Mesendoderm (in vitro differentiated cells): Measurements from ENCODE around the gene ZER1.
"Not testable (repeated sequence)": the region's sequence is repeated elsewhere in the genome, so short reads cannot be mapped to it uniquely, and the experiment has no call there.

Source experiments
- DNase-seq: peaks from one replicate; pipeline ENCODE4 v3.0.0; 2013
- H2AK5ac ChIP-seq: 2 replicates; pipeline ENCODE4 v1.6.1; 2013; ENCODE audit warnings: low read length, inconsistent platforms
- H2BK120ac ChIP-seq: 2 replicates; pipeline ENCODE4 v1.6.1; 2013; ENCODE audit warnings: low read depth, mild to moderate bottlenecking, low read length, moderate library complexity, mixed read lengths
- H2BK15ac ChIP-seq: replicated peaks from 2 replicates; pipeline ENCODE4 v1.6.1; 2013; ENCODE audit warnings: low read depth, mild to moderate bottlenecking, moderate library complexity
- H2BK5ac ChIP-seq: 2 replicates; pipeline ENCODE4 v1.6.1; 2013; ENCODE audit warnings: low read length, inconsistent platforms
- H3K18ac ChIP-seq: 2 replicates; pipeline ENCODE4 v1.6.1; 2013; ENCODE audit warnings: mild to moderate bottlenecking, low read length, mixed read lengths
- H3K23ac ChIP-seq: one replicate; pipeline ENCODE4 v1.6.1; 2013; ENCODE audit warnings: low read length
- H3K27ac ChIP-seq: 2 replicates; pipeline ENCODE4 v1.5.1; 2013; ENCODE audit warnings: low read depth, mild to moderate bottlenecking, inconsistent platforms, low read length, moderate library complexity
- H3K27me3 ChIP-seq: 2 replicates; pipeline ENCODE4 v1.6.1; 2013; ENCODE audit warnings: low read length, control low read depth, mild to moderate bottlenecking, inconsistent platforms; ENCODE audit not compliant: insufficient read depth, poor library complexity
- H3K36me3 ChIP-seq: 2 replicates; pipeline ENCODE4 v1.6.1; 2013; ENCODE audit warnings: low read length, inconsistent platforms; ENCODE audit not compliant: control insufficient read depth, insufficient read depth
- H3K4ac ChIP-seq: one replicate; pipeline ENCODE4 v1.6.1; 2013; ENCODE audit warnings: low read depth, mild to moderate bottlenecking, low read length, moderate library complexity
- H3K4me1 ChIP-seq: 2 replicates; pipeline ENCODE4 v1.6.1; 2013; ENCODE audit warnings: low read depth, low read length, inconsistent platforms; ENCODE audit not compliant: control insufficient read depth
- H3K4me2 ChIP-seq: 2 replicates; pipeline ENCODE4 v1.6.1; 2013; ENCODE audit warnings: low read length
- H3K4me3 ChIP-seq: 2 replicates; pipeline ENCODE4 v1.5.1; 2013; ENCODE audit warnings: mild to moderate bottlenecking, low read length
- H3K56ac ChIP-seq: one replicate; pipeline ENCODE4 v1.6.1; 2013; ENCODE audit warnings: low read length
- H3K79me1 ChIP-seq: 2 replicates; pipeline ENCODE4 v1.6.1; 2013; ENCODE audit warnings: low read length, inconsistent platforms
- H3K79me2 ChIP-seq: 2 replicates; pipeline ENCODE4 v1.6.1; 2013; ENCODE audit warnings: mild to moderate bottlenecking, low read length; ENCODE audit not compliant: control insufficient read depth, insufficient read depth
- H3K9ac ChIP-seq: 2 replicates; pipeline ENCODE4 v1.6.1; 2013; ENCODE audit warnings: low read length, inconsistent platforms
- H4K5ac ChIP-seq: one replicate; pipeline ENCODE4 v1.6.1; 2013; ENCODE audit warnings: low read length
- H4K8ac ChIP-seq: one replicate; pipeline ENCODE4 v1.6.1; 2013; ENCODE audit warnings: low read depth, mild to moderate bottlenecking, control low read depth, low read length, moderate library complexity
- WGBS: extraction: QIAGEN DNeasy Blood & Tissue Kit; methylation state at CpG from one replicate; pipeline ENCODE4 v1.1.7; 2013; ENCODE audit warnings: low lambda C conversion rate, missing lambda C conversion rate; ENCODE audit not compliant: insufficient coverage; ENCODE audit errors: extremely low coverage; 5-methylcytosine and 5-hydroxymethylcytosine counted together

ZER1 gene

GRCh38 chr9:128807827-128808226 is 36.1 kb upstream of the ZER1 start:
- H2BK120ac ChIP-seq, result no peak overlapping the region
- H3K36me3 ChIP-seq, result peaks cover 6% of the 10 kb centered on the region
- no peaks in the 10 kb centered on the region for H3K4me1 ChIP-seq
- H4K8ac ChIP-seq, result no peak overlapping the region
- no peaks in the 10 kb centered on the region for H3K27me3 ChIP-seq
- no peak overlapping the region for H3K9ac ChIP-seq
- H3K27ac ChIP-seq, result no peak overlapping the region
- WGBS, result no CpG with 5 or more reads among the region's 14 CpGs
- H3K4me3 ChIP-seq, result no peak overlapping the region
- H2BK15ac ChIP-seq, result no peak overlapping the region
- H2BK5ac ChIP-seq, result no peak overlapping the region
- H3K4ac ChIP-seq, result no peak overlapping the region
- H2AK5ac ChIP-seq, result no peak overlapping the region
- H3K79me1 ChIP-seq, result no peaks in the 10 kb centered on the region
- H3K79me2 ChIP-seq, result no peaks in the 10 kb centered on the region
- H3K18ac ChIP-seq, result no peak overlapping the region
- no peak overlapping the region for H3K4me2 ChIP-seq
- DNase-seq, result no peak
- H4K5ac ChIP-seq, result no peak overlapping the region
- no peak overlapping the region for H3K56ac ChIP-seq
- H3K23ac ChIP-seq, result no peak overlapping the region

GRCh38 chr9:128805661-128806060 is 33.9 kb upstream of the ZER1 start:
- WGBS, result no CpG with 5 or more reads among the region's 14 CpGs
- H3K4me2 ChIP-seq, result no peak overlapping the region
- H3K36me3 ChIP-seq, result peaks cover 8% of the 10 kb centered on the region

GRCh38 chr9:128802482-128802881 is 30.8 kb upstream of the ZER1 start:
- H3K79me1 ChIP-seq, result no peaks in the 10 kb centered on the region
- no peak overlapping the region for H3K4me3 ChIP-seq
- no peaks in the 10 kb centered on the region for H3K4me1 ChIP-seq

More at GRCh38 chr9:128805661-128806060, 33.9 kb upstream of the ZER1 start:
- H3K79me1 ChIP-seq, result no peaks in the 10 kb centered on the region
- no peak overlapping the region for H2BK5ac ChIP-seq
- H2BK15ac ChIP-seq, result no peak overlapping the region
- H4K5ac ChIP-seq, result no peak overlapping the region
- no peaks in the 10 kb centered on the region for H3K27me3 ChIP-seq
- no peak overlapping the region for H3K56ac ChIP-seq
- no peak overlapping the region for H3K27ac ChIP-seq
- no peak overlapping the region for H2BK120ac ChIP-seq
- no peak overlapping the region for H3K23ac ChIP-seq
- no peak overlapping the region for H3K4ac ChIP-seq
- no peak overlapping the region for H3K4me3 ChIP-seq
- H3K79me2 ChIP-seq, result no peaks in the 10 kb centered on the region
- H3K4me1 ChIP-seq, result no peaks in the 10 kb centered on the region
- no peak overlapping the region for H4K8ac ChIP-seq
- no peak overlapping the region for H3K9ac ChIP-seq
- DNase-seq, result no peak
- no peak overlapping the region for H3K18ac ChIP-seq
- H2AK5ac ChIP-seq, result no peak overlapping the region

GRCh38 chr9:128800061-128800460 is 28.3 kb upstream of the ZER1 start:
- no peak overlapping the region for H4K5ac ChIP-seq
- WGBS, result no CpG with 5 or more reads among the region's 7 CpGs
- peaks cover 8% of the 10 kb centered on the region for H3K36me3 ChIP-seq

More at GRCh38 chr9:128802482-128802881, 30.8 kb upstream of the ZER1 start:
- peaks cover 14% of the 10 kb centered on the region for H3K36me3 ChIP-seq
- no peak for DNase-seq
- H3K18ac ChIP-seq, result no peak overlapping the region
- no peaks in the 10 kb centered on the region for H3K27me3 ChIP-seq
- H3K4me2 ChIP-seq, result no peak overlapping the region
- H2BK15ac ChIP-seq, result no peak overlapping the region
- H3K79me2 ChIP-seq, result no peaks in the 10 kb centered on the region
- no peak overlapping the region for H2BK5ac ChIP-seq
- no CpG with 5 or more reads among the region's 4 CpGs for WGBS
- H3K27ac ChIP-seq, result no peak overlapping the region
- H3K4ac ChIP-seq, result no peak overlapping the region
- no peak overlapping the region for H4K5ac ChIP-seq
- H2AK5ac ChIP-seq, result no peak overlapping the region
- H3K9ac ChIP-seq, result no peak overlapping the region
- H3K23ac ChIP-seq, result no peak overlapping the region
- H3K56ac ChIP-seq, result no peak overlapping the region
- H2BK120ac ChIP-seq, result no peak overlapping the region
- H4K8ac ChIP-seq, result no peak overlapping the region

GRCh38 chr9:128798896-128799295 is 27.2 kb upstream of the ZER1 start:
- Histone ChIP-seq H2AK5ac (no peak overlapping the region), H3K79me1 (no peaks in the 10 kb centered on the region), H3K79me2 (no peaks in the 10 kb centered on the region), H3K36me3 (peaks cover 8% of the 10 kb centered on the region), H3K56ac (no peak overlapping the region), H3K4ac (no peak overlapping the region), H2BK5ac (no peak overlapping the region), H2BK120ac (no peak overlapping the region), H3K23ac (no peak overlapping the region), H3K4me2 (no peak overlapping the region), H3K27me3 (no peaks in the 10 kb centered on the region), H3K4me1 (no peaks in the 10 kb centered on the region), H3K9ac (no peak overlapping the region), H4K5ac (no peak overlapping the region), H3K4me3 (no peak overlapping the region), H3K27ac (no peak overlapping the region), H3K18ac (no peak overlapping the region), H4K8ac (no peak overlapping the region), H2BK15ac (no peak overlapping the region)
- no peak for DNase-seq
- no CpG with 5 or more reads among the region's 8 CpGs for WGBS

More at GRCh38 chr9:128800061-128800460, 28.3 kb upstream of the ZER1 start:
- H4K8ac ChIP-seq, result no peak overlapping the region
- no peak overlapping the region for H3K4ac ChIP-seq
- no peak overlapping the region for H3K56ac ChIP-seq
- no peak overlapping the region for H2BK15ac ChIP-seq
- no peak overlapping the region for H3K27ac ChIP-seq
- H2BK5ac ChIP-seq, result no peak overlapping the region
- H3K4me3 ChIP-seq, result no peak overlapping the region
- no peaks in the 10 kb centered on the region for H3K79me1 ChIP-seq
- H3K9ac ChIP-seq, result no peak overlapping the region
- DNase-seq, result no peak
- H3K23ac ChIP-seq, result no peak overlapping the region
- H2AK5ac ChIP-seq, result no peak overlapping the region
- H2BK120ac ChIP-seq, result no peak overlapping the region
- H3K27me3 ChIP-seq, result no peaks in the 10 kb centered on the region
- H3K4me2 ChIP-seq, result no peak overlapping the region
- no peaks in the 10 kb centered on the region for H3K79me2 ChIP-seq
- no peak overlapping the region for H3K18ac ChIP-seq
- no peaks in the 10 kb centered on the region for H3K4me1 ChIP-seq

GRCh38 chr9:128794961-128795360 is 23.2 kb upstream of the ZER1 start:
- H3K79me2 ChIP-seq, H3K4me1 ChIP-seq, H2BK15ac ChIP-seq, H3K23ac ChIP-seq, H3K18ac ChIP-seq, H3K4me2 ChIP-seq, H3K56ac ChIP-seq, H2BK120ac ChIP-seq, H4K5ac ChIP-seq, H4K8ac ChIP-seq, H2BK5ac ChIP-seq, H3K4me3 ChIP-seq, H3K79me1 ChIP-seq, H2AK5ac ChIP-seq, H3K27ac ChIP-seq, H3K27me3 ChIP-seq, DNase-seq, H3K4ac ChIP-seq, H3K9ac ChIP-seq: not testable (repeated sequence)
- WGBS, result no CpG with 5 or more reads among the region's 2 CpGs
- H3K36me3 ChIP-seq, result peaks cover 16% of the 10 kb centered on the region
